Astrocyte of the cerebellum (primary cell): ENCODE results near the gene DNAJC5G.
"Not testable (repeated sequence)": the region's sequence is repeated elsewhere in the genome, so short reads cannot be mapped to it uniquely, and the experiment has no call there.

Experiments used
- DNase-seq: peaks from one replicate; pipeline ENCODE4 v3.0.0-alpha.2; 2011; ENCODE audit warnings: low read depth
- H3K4me3 ChIP-seq: 2 replicates; pipeline ENCODE4 v1.5.1; 2011; ENCODE audit warnings: mild to moderate bottlenecking, low read depth, low read length, moderate library complexity
- CTCF ChIP-seq: IDR thresholded peaks from 2 replicates; pipeline ENCODE4 v1.5.1; 2012; ENCODE audit warnings: low read length, low read depth, moderate library complexity, mild to moderate bottlenecking; ENCODE audit errors: missing control alignments
- in situ Hi-C: cut with HindIII; loops from 2 replicates; pipeline ENCODE4 v1.10.0; 2017; ENCODE audit warnings: low sequenced_read_pairs

DNAJC5G gene

GRCh38 chr2:27264753-27265535, 10.3 kb upstream of the DNAJC5G start:
- no peak for DNase-seq
- peak; percentile 57 for TF ChIP-seq CTCF
- H3K4me3 ChIP-seq = peak overlapping the region; percentile 12
- in situ Hi-C loops = loop anchor here (5.0 kb wide), 1 partner anchor 143 kb away; the partner anchor contains the start of gene ABHD1

DNA sequence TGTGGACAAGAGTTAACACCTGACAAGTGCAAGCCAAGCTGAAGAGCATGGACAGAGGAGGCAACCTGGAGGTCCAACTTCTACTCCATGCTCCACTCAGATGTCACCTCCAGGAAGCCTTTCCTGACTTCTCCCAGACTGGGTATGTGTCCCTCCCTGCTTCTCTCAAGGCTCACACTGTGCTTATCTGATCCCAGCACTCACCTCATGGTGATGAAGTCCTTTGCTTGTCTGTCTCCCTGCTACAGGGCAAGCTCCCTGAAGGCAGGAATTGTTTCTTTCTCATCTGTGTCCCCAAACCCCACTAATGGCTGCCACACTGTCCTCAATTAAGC, 9.7 kb upstream of the DNAJC5G start:
- DNase-seq = no peak
- no peak overlapping the region for H3K4me3 ChIP-seq
- in situ Hi-C loops = loop anchor here (5.0 kb wide), 1 partner anchor 143 kb away; the partner anchor contains the start of gene ABHD1
- TF ChIP-seq CTCF = no peak

DNA sequence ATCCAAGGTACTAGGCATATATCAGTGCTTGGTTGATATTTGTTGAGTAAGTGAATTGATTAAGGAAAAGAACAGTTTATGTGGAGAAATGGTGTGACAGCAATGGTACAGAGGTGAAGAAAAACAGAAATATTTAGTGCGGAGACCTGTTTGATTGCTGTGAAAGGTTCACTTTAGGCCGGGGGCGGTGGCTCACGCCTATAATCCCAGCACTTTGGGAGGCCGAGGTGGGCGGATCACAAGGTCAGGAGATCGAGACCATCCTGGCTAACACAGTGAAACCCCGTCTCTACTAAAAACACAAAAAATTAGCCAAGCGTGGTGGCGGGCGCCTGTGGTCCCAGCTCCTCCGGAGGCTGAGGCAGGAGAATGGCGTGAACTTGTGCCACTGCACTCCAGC, 6.9 kb upstream of the DNAJC5G start:
- in situ Hi-C loops = loop anchor here (5.0 kb wide), 1 partner anchor 146 kb away; the partner anchor contains the start of gene ABHD1

GRCh38 chr2:27270131-27270530, 5.1 kb upstream of the DNAJC5G start:
- TF ChIP-seq CTCF = no peak
- DNase-seq = no peak
- in situ Hi-C loops = no loop called here
- no peak overlapping the region for H3K4me3 ChIP-seq

More for the DNA sequence above, 6.9 kb upstream of the DNAJC5G start:
- DNase-seq, H3K4me3 ChIP-seq: not testable (repeated sequence)

DNA sequence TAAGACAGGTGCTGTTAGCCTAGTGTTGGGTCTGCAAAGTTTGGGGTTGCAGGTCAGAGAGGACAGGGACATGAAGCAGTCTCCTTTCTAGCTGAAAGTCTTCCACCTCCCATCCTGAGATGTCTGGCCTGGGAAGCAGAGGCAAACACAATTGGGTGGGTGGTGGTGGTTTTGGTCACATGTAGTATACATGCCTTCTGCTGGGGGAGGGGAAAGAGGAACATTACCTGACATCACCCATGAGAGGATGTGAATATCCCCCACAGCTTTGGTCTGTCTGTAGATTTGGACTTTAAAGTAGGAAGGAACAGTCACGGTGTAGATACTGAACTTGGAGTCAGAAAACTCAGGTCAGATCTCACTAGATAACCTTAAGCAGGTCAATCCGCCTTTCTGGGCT, 4.6 kb upstream of the DNAJC5G start:
- DNase-seq = no peak
- in situ Hi-C loops = no loop called here
- TF ChIP-seq CTCF = no peak
- H3K4me3 ChIP-seq = no peak overlapping the region

DNA sequence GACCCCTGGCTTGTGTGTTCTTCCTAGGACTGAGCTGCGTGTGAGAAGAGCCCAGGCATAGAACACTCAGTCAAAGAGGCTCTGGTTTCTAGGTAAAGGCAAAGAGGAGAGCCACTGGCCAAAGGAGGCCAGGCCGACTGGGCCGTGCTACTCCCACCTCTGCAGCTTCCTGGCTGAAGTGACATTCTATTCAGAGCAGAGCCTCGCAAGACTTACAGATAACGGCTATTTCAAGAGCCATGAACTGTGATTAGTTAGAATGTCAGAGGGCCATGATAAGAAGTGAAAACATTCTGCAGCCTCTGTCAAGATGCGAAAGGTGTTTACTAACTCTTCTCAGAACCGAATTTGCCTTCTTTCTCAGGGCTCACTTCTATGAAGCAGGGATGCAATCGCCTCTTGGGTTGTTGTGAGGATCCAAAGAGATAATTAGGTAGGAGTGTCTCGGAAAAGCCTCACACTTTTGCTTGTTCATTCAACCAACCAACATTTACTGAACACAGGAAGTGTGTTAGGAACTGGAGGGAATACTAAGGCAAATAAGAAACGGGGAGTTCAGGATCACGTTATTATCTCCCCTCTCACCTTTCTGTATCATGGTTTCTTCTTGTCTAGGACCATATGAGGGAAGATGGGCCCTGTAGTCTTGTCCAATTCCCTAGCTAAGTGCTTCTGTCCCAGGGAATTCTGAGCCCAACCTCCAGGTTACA, 3.4 kb upstream of the DNAJC5G start:
- no peak for DNase-seq
- in situ Hi-C loops = no loop called here
- H3K4me3 ChIP-seq = no peak overlapping the region
- TF ChIP-seq CTCF = no peak

DNA sequence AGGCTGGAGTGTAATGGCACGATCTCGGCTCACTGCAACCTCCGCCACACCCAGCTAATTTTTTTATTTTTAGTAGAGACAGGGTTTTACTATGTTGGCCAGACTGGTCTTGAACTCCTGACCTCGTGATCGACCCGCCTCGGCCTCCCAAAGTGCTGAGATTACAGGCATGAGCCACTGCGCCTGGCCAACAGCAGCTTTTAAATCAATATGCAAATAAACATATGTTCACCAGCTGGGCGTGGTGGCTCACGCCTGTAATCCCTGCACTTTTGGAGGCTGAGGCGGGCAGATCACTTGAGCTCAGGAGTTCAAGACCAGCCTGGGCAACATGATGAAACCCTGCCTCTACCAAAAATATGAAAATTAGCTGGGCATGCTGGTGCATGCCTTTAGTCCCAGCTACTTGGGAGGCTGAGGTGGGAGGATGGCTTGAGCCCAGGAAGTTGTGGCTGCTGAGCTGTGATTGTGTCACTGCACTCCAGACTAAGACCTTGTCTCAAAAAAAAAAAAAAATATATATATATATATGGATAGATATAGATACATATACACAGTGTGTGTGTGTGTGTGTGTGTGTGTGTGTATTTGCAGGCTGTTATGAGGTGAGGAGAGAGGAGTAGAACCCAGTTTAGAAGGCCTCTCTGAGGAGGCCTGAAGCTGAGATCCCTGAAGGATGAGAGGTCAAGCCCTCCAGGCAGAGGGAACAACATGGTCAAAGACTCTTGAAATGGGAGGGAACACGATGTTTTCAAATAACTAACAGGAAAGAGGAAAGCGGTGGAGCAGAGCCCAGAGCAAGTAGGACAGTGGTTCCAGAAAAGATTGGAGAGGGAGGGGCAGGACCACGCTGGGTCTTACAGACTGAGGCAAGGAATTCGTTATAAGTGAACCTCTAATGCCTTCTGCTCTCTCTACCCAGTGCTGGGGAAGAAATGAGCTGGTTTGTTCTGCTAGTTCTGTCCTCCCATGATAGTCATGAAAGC, 2.4 kb upstream of the DNAJC5G start:
- H3K4me3 ChIP-seq, in situ Hi-C loops, DNase-seq: not testable (repeated sequence)
